ENCODE measurements around the gene MS4A4E.

DNA sequence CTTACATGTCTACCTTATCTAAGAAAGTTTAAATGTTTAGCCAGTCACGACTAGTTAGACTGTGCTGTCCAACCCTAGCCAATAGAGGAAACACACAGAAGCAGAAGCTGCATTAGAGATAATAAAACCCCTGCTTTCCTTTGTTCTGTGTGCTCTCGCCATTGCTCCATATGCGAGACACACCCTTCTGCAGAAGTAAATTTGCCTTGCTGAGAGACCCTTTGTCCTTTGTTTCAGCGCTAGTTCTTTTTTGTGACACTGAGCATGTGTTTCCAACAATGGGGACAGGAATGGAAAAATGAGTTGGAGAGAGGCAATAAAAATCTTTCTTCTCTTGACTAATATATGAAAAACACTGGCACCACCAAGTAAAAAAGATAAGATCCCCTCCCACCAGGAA, 18.1 kb upstream of the MS4A4E start:
- TF ChIP-seq CTCF (IDR thresholded peaks at IDR 0.05) (no peak), EP300 (IDR thresholded peaks at IDR 0.05) (no peak)

All from upper lobe of left lung (tissue), 4 donors.